ENCODE measurements around the gene TMEM52.

GRCh38 chr1:1872329-1872994, 46.6 kb downstream of the TMEM52 start:
- TF ChIP-seq CTCF (IDR thresholded peaks at IDR 0.05) (no peak), JUND (IDR thresholded peaks at IDR 0.05) (no peak), GABPA (IDR thresholded peaks at IDR 0.05; ENCODE audit: low read depth) (no peak), RCOR1 (IDR thresholded peaks at IDR 0.05; ENCODE audit: low read length) (no peak), TAF1 (IDR thresholded peaks at IDR 0.05; ENCODE audit: borderline replicate concordance, low read depth, low read length) (no peak), FOXJ3 (CRISPR knock-in tag; IDR thresholded peaks at IDR 0.05) (no peak)

Measured in SK-N-SH (cell line).